Right cardiac atrium (tissue), 5 donors: ENCODE results near the gene INTS14. TPM values are rescaled to one million over a fixed set of nuclear protein-coding genes. Genes with fewer than 3 reads are reported as not detected.
"Not testable (repeated sequence)": the region's sequence is repeated elsewhere in the genome, so short reads cannot be mapped to it uniquely, and the experiment has no call there.

ENCODE experiments used
- ATAC-seq, 2 donors: fragments of 200-7000 bp; cut with Tn5 transposase; one replicate each; pipeline versions ENCODE4 v1.8.0 to v1.9.1; 2020; ENCODE audit warnings: moderate library complexity in 2 of 2, mild to moderate bottlenecking in 1 of 2
- DNase-seq, 3 donors: peaks; one replicate each; pipeline ENCODE4 v3.0.0-alpha.2; 2020
- H3K27ac ChIP-seq: one replicate; pipeline ENCODE4 v1.5.1; 2013; ENCODE audit warnings: mild to moderate bottlenecking, low read length, control low read depth, moderate library complexity
- H3K27me3 ChIP-seq: one replicate; pipeline ENCODE4 v1.6.1; 2013; ENCODE audit not compliant: control insufficient read depth, insufficient read depth
- H3K4me1 ChIP-seq: one replicate; pipeline ENCODE4 v1.6.1; 2013; ENCODE audit warnings: low read length; ENCODE audit not compliant: control insufficient read depth, insufficient read depth
- H3K4me3 ChIP-seq: one replicate; pipeline ENCODE4 v1.5.1; 2013; ENCODE audit warnings: low read length, control low read depth
- H3K9me3 ChIP-seq: one replicate; pipeline ENCODE4 v1.6.1; 2013; ENCODE audit warnings: low read length; ENCODE audit not compliant: control insufficient read depth
- WGBS: extraction: QIAGEN DNeasy Blood & Tissue Kit; methylation state at CpG from one replicate; pipeline ENCODE4 v1.1.7; 2013; 5-methylcytosine and 5-hydroxymethylcytosine counted together
- intact Hi-C, 4 donors: fragments of 100-400 bp; cut with DNase I; formaldehyde crosslinking; loops; one replicate each; pipeline versions ENCODE4 v1.11.0 to v1.14.0; 2022 to 2023
- polyA plus RNA-seq: library from polyadenylated mRNA; stranded (reverse); fragments of 200-250 nt; gene quantifications from one replicate; pipeline ENCODE4 v1.2.3, GENCODE V29; 2013
- total RNA-seq, 4 donors: library from RNA; stranded (reverse); fragmentation: NEBNext Ultra II Directional; extraction: Animal tissue kit (Norgen Biotek cat#: 25700); gene quantifications; one replicate each; pipeline ENCODE4 v1.2.1, GENCODE V29; 2021
- donor health status: healthy with polysubstance abuse.
- donor health status: DM: no; HTN: yes; CAD: no.
- donor health status: DM: no; HTN: no; CAD: no.
- donor health status: DM: no; HTN: yes; CAD: no; lungs with severe emphysema.
- donor health status: DM: yes; HTN: yes; CAD: no.

Gene INTS14
- total and polyA plus RNA-seq, 5 donors, result 11.0 to 22.8 (median 17.4) TPM

GRCh38 chr15:65552851-65553250 lies 58.1 kb downstream of the INTS14 start:
- H3K4me1 ChIP-seq, H3K4me3 ChIP-seq, H3K27me3 ChIP-seq, intact Hi-C loops, H3K9me3 ChIP-seq, DNase-seq, ATAC-seq, H3K27ac ChIP-seq: not testable (repeated sequence)
- 98% methylated on average over 4 of the region's 6 CpGs for WGBS

GRCh38 chr15:65551183-65551582 lies 59.7 kb downstream of the INTS14 start:
- Histone ChIP-seq H3K4me3 (no peak overlapping the region), H3K4me1 (no peaks in the 10 kb centered on the region), H3K27ac (no peak overlapping the region), H3K9me3 (no peaks in the 10 kb centered on the region), H3K27me3 (no peaks in the 10 kb centered on the region)
- intact Hi-C loops, result no loop called here
- no peak for ATAC-seq
- WGBS, result 64% methylated on average over 2 of the region's 2 CpGs
- no peak for DNase-seq

- ATAC-seq, result no peak
- no peak overlapping the region for H3K27ac ChIP-seq
- H3K4me3 ChIP-seq, result no peak overlapping the region
- no peaks in the 10 kb centered on the region for H3K27me3 ChIP-seq
- H3K4me1 ChIP-seq, result no peaks in the 10 kb centered on the region
- no peak for DNase-seq
- intact Hi-C loops, result no loop called here
- 81% methylated on average over 3 of the region's 3 CpGs for WGBS
- no peaks in the 10 kb centered on the region for H3K9me3 ChIP-seq
These were observed 60.2 kb downstream of the INTS14 start for GRCh38 chr15:65550681-65551098.

- H3K9me3 ChIP-seq, result not testable (repeated sequence)
- WGBS, result 99% methylated on average over 9 of the region's 9 CpGs
These were observed 61.6 kb downstream of the INTS14 start for GRCh38 chr15:65549288-65549687.

GRCh38 chr15:65547841-65548240 lies 63.1 kb downstream of the INTS14 start:
- no peak for DNase-seq
- intact Hi-C loops, result no loop called here
- Histone ChIP-seq H3K4me1 (no peaks in the 10 kb centered on the region), H3K27me3 (no peaks in the 10 kb centered on the region), H3K4me3 (no peak overlapping the region), H3K9me3 (no peaks in the 10 kb centered on the region), H3K27ac (no peak overlapping the region)
- no peak for ATAC-seq

More at GRCh38 chr15:65549288-65549687, 61.6 kb downstream of the INTS14 start:
- H3K27me3 ChIP-seq, intact Hi-C loops, H3K27ac ChIP-seq, H3K4me3 ChIP-seq, ATAC-seq, DNase-seq, H3K4me1 ChIP-seq: not testable (repeated sequence)

- Histone ChIP-seq H3K9me3 (no peaks in the 10 kb centered on the region), H3K4me1 (no peaks in the 10 kb centered on the region), H3K4me3 (no peak overlapping the region), H3K27me3 (no peaks in the 10 kb centered on the region), H3K27ac (no peak overlapping the region)
- DNase-seq (no peak), ATAC-seq (no peak)
- WGBS, result 96% methylated on average over 3 of the region's 3 CpGs
- intact Hi-C loops, result no loop called here
These were observed 69.6 kb downstream of the INTS14 start for GRCh38 chr15:65541231-65541820.

GRCh38 chr15:65540314-65540713 lies 70.6 kb downstream of the INTS14 start:
- intact Hi-C loops, result no loop called here
- no peak overlapping the region for H3K27ac ChIP-seq
- ATAC-seq (no peak), DNase-seq (no peak)
- no peaks in the 10 kb centered on the region for H3K4me1 ChIP-seq
- no peaks in the 10 kb centered on the region for H3K27me3 ChIP-seq
- 95% methylated on average over 1 of the region's 1 CpG for WGBS
- no peak overlapping the region for H3K4me3 ChIP-seq
- no peaks in the 10 kb centered on the region for H3K9me3 ChIP-seq

- intact Hi-C loops, result no loop called here
- no peaks in the 10 kb centered on the region for H3K4me1 ChIP-seq
- H3K9me3 ChIP-seq, result no peaks in the 10 kb centered on the region
- no peak for ATAC-seq
- H3K27me3 ChIP-seq, result no peaks in the 10 kb centered on the region
- no peak overlapping the region for H3K27ac ChIP-seq
- WGBS, result 94% methylated on average over 4 of the region's 4 CpGs
- no peak overlapping the region for H3K4me3 ChIP-seq
- no peak for DNase-seq
These were observed 75.7 kb downstream of the INTS14 start for GRCh38 chr15:65535192-65535591.

- DNase-seq (no peak), ATAC-seq (no peak)
- no peaks in the 10 kb centered on the region for H3K27me3 ChIP-seq
- no peaks in the 10 kb centered on the region for H3K4me1 ChIP-seq
- no peak overlapping the region for H3K4me3 ChIP-seq
- H3K27ac ChIP-seq, result no peak overlapping the region
- intact Hi-C loops, result no loop called here
- 67% methylated on average over 5 of the region's 5 CpGs for WGBS
- H3K9me3 ChIP-seq, result no peaks in the 10 kb centered on the region
These were observed 77.7 kb downstream of the INTS14 start for GRCh38 chr15:65533057-65533756.

- 96% methylated on average over 1 of the region's 1 CpG for WGBS
- ATAC-seq, result no peak
- Histone ChIP-seq H3K27ac (no peak overlapping the region), H3K4me1 (no peaks in the 10 kb centered on the region), H3K4me3 (no peak overlapping the region), H3K27me3 (no peaks in the 10 kb centered on the region), H3K9me3 (no peaks in the 10 kb centered on the region)
- intact Hi-C loops, result no loop called here
- no peak for DNase-seq
These were observed 78.2 kb downstream of the INTS14 start for GRCh38 chr15:65532738-65533051.

- H3K9me3 ChIP-seq, result no peaks in the 10 kb centered on the region
- WGBS, result under 1% methylated on average over 88 of the region's 88 CpGs
- ATAC-seq (peak; percentile 98), DNase-seq (peak; percentile 90 to 97 (median 96))
- intact Hi-C loops, result no loop called here
- no peak within 1 kb of the TSS for H3K27ac ChIP-seq
- H3K4me1 ChIP-seq, result no peaks in the 10 kb centered on the region
- no peaks in the 10 kb centered on the region for H3K27me3 ChIP-seq
- peak within 1 kb of the TSS; percentile 53 for H3K4me3 ChIP-seq
These were observed 80.4 kb downstream of the INTS14 start, which contains the start of gene HACD3 for GRCh38 chr15:65530318-65531111. TSS of gene HACD3 (plus strand) at chr15:65530463. CDS start at chr15:65530632, 169 bp downstream.
